GM12891 (cell line): Measurements from ENCODE around the gene KLLN.

Experiments used
- DNase-seq: peaks from one replicate; pipeline ENCODE4 v3.0.0; 2011; ENCODE audit warnings: low spot score; ENCODE audit not compliant: insufficient read length
- FAIRE-seq: peaks from 2 replicates; lab custom pipeline; 2011; peaks lifted over from hg19 to GRCh38; lab: Jason Lieb, UNC
- PAX5 ChIP-seq: IDR thresholded peaks from 2 replicates; pipeline ENCODE4 v1.6.1; 2011; ENCODE audit warnings: low read length, moderate library complexity, mild to moderate bottlenecking; ENCODE audit not compliant: insufficient read depth, severe bottlenecking
- POLR2A ChIP-seq: IDR thresholded peaks from 2 replicates; pipeline ENCODE4 v1.6.1; 2011; ENCODE audit warnings: low read depth, low read length, control low read depth
- POLR2AphosphoS5 ChIP-seq: IDR thresholded peaks from 2 replicates; pipeline ENCODE4 v1.6.1; 2011; ENCODE audit warnings: low read depth, low read length, control low read depth
- POU2F2 ChIP-seq: IDR thresholded peaks from 2 replicates; pipeline ENCODE4 v1.6.1; 2011; ENCODE audit warnings: low read depth, mild to moderate bottlenecking, control low read depth, low read length, moderate library complexity
- SPI1 ChIP-seq: IDR thresholded peaks from 2 replicates; pipeline ENCODE4 v1.6.1; 2011; ENCODE audit warnings: low read depth, low read length, control low read depth
- TAF1 ChIP-seq: IDR thresholded peaks from 2 replicates; pipeline ENCODE4 v1.6.1; 2011; ENCODE audit warnings: low read depth, low read length, control low read depth

Gene KLLN

GRCh38 chr10:87826653-87827052 is 36.7 kb downstream of the KLLN start:
- TF ChIP-seq POLR2A (no peak), SPI1 (no peak), POU2F2 (no peak), PAX5 (no peak), POLR2AphosphoS5 (no peak), TAF1 (no peak)
- FAIRE-seq (no peak), DNase-seq (no peak)

GRCh38 chr10:87819289-87819585 is 44.1 kb downstream of the KLLN start:
- DNase-seq = no peak
- no peak for TF ChIP-seq POLR2AphosphoS5
- no peak for TF ChIP-seq SPI1
- TF ChIP-seq PAX5 = no peak
- TF ChIP-seq POU2F2 = no peak
- TF ChIP-seq TAF1 = no peak
- no peak for TF ChIP-seq POLR2A
- no peak for FAIRE-seq

GRCh38 chr10:87818505-87819288 is 44.6 kb downstream of the KLLN start:
- no peak for DNase-seq
- no peak for FAIRE-seq
- TF ChIP-seq POLR2AphosphoS5 (no peak), PAX5 (no peak), SPI1 (peak; percentile 54; the same call in 1 of the 2 replicates), POU2F2 (no peak), TAF1 (no peak), POLR2A (peak; percentile 2; the same call in 1 of the 2 replicates)

GRCh38 chr10:87817609-87818504 is 45.5 kb downstream of the KLLN start, which contains the start of gene ATAD1:
TSS of gene ATAD1 (minus strand) at chr10:87818226. CDS start at chr10:87814599, 3,627 bp downstream.
- TF ChIP-seq PAX5 (no peak), SPI1 (peak; percentile 27; the same call in 1 of the 2 replicates), POLR2A (peak; percentile 78), POU2F2 (0 out of 2 replicates have a peak, but pooled peaks have one; percentile 48), POLR2AphosphoS5 (peak; percentile 72; the same call in 1 of the 2 replicates), TAF1 (peak; percentile 75; the same call in 1 of the 2 replicates)
- DNase-seq (peak; percentile 54), FAIRE-seq (peak; percentile 99)

- FAIRE-seq (peak; percentile 54), DNase-seq (no peak)
- TF ChIP-seq TAF1 = no peak
- no peak for TF ChIP-seq SPI1
- TF ChIP-seq POLR2AphosphoS5 = no peak
- no peak for TF ChIP-seq POU2F2
- TF ChIP-seq PAX5 = no peak
- TF ChIP-seq POLR2A = no peak
These were observed 46.3 kb downstream of the KLLN start for GRCh38 chr10:87816898-87817608.

- FAIRE-seq = no peak
- no peak for DNase-seq
- TF ChIP-seq POLR2AphosphoS5 (no peak), TAF1 (no peak)
These were observed 47.0 kb downstream of the KLLN start for GRCh38 chr10:87816163-87816897.
